Activated CD4-positive, alpha-beta T cell treated with anti-CD3 and anti-CD28 coated beads, Interleukin-2, amount 50 U/mL, for 4 hours (primary cell): ENCODE measurements around the gene EBP.

Experiments
- DNase-seq, 2 experiments: peaks; one replicate each; pipeline ENCODE4 v3.0.0-alpha.2; 2020

EBP gene

GRCh38 chrX:48521353-48522243 is at the start of gene EBP:
TSS of gene EBP (plus strand) at chrX:48521808. CDS start at chrX:48523772, 1,964 bp downstream.
- DNase-seq = peak; percentile 94

GRCh38 chrX:48472225-48472624 is 49.4 kb upstream of the EBP start:
- no peak for DNase-seq

DNA sequence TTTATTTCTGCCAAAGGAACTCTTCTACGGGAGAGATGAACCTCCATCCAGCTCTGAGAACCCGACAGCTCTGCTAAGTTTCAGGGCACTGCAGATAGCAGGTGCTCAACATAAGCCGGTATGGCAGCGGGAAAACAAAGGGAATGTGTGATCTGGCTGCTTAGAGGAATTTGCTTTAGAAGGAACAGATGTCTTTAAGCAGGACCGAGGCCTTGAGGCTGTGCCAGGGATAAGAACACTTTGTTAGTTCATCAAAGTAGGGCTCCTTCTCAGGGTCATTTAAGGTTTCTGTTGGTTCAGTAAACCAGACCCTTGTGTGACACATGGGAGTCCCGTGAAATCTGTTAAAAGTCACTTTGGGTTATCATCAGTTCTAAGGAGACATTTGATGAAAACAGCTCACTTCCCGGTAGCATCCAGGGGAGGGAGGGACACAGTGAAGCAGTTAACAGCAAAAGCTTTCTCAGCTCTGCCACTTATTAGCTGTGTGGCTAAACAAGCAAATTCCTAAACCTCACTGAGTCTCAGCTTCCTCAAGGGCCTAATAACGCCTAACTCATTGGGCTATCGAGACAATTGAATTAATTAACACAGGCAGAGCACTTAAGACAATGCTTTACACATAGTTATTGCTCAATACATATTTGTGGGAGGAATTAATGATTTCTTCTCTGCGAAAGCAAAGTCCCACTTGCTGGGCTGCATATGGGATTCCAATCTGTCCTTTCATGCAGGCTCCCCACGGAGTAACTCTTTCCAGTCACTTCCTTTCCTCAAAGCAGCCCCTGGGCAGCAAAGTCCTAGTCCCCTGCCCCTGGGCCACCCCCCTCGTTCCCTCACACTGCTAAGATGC is 48.5 kb upstream of the EBP start:
- no peak for DNase-seq

- DNase-seq = no peak
Observed at GRCh38 chrX:48473704-48473990, 48.0 kb upstream of the EBP start.

GRCh38 chrX:48474127-48474526 is 47.5 kb upstream of the EBP start:
- no peak for DNase-seq

DNA sequence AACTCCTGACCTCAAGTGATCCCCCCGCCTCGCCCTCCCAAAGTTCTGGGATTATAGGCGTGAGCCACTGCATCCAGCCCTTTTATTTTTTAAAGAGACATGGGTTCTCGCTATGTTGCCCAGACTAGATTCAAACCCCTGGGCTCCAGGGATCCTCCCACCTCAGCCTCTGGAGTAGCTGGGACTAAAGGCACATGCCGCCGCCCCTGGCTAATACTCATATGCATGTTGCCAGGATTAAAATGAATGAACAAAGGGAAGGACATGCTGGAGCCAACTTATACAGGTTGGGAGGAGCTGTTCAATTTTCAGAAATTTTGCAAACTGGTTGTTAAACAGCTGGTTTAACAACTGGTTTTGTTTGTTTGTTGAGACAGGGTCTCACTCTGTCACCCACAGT is 47.0 kb upstream of the EBP start:
- DNase-seq = no peak

- no peak for DNase-seq
Observed at GRCh38 chrX:48475296-48475695, 46.3 kb upstream of the EBP start.

DNA sequence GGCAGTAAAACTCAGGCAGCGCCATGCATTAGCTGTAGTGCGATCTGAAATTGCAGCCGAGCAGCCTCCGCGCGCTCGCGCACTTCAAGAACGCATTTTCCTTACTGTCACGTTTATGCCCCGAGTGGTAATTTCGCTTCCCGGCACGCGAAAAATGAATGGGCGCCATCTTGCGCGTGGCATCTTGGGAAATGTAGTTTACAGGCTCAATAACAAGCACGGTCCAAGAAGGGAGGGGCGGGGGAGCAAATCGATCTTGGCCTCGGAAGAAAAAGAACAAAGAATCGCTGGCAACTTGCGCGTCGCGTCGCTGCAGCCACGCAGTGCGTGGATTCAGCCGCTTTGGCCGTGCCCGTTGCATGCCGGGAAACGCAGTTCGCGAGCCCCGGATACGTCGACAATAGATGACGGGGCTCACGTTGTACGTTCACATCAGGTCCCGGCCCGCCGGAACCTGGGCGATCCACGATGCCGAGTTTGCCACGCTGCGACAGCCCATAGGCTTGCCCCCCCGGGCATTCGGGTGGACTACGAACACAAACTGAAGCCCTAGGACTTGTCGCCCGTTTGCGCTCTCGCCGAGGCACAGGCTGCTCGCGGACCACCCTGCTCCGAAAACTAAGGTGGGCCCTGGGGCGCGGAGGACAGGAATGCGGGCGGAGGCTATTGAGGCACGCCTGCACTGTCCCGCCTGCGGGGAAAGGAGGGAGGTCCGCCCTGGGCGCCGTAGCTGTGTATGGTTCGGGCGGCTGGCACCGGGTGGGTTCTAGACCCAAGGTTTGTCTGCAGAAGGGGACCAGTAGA is 45.6 kb upstream of the EBP start, which contains the start of gene FTSJ1:
Gene FTSJ1 (plus strand): TSS at position 426 of the 804 bp plus-strand sequence. CDS start 1,849 bp downstream, outside the sequence.
- DNase-seq = peak; percentile 85 to 87

DNA sequence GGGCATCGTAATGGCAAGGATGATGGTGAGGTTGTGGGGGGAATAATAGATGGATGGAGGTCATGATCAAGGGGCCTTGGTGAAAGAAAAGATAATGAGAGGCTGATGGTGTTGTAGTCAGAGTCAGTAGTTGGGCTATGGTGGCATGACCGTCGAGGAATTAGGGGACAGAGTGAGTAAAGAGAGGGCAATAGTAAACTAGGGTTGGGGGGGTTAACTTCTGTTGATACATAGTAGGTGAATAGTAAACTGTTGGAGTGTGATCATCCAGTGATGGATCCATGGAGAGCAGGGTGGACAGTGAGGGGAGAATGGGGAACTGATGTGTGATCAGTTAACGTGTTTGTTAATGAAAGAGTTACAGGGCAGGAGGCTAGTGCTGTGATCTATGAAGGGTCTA is 44.7 kb upstream of the EBP start:
- no peak for DNase-seq

GRCh38 chrX:48477960-48478755 is 43.5 kb upstream of the EBP start:
- no peak for DNase-seq

- DNase-seq = no peak
Observed at GRCh38 chrX:48478806-48479205, 42.8 kb upstream of the EBP start.

DNA sequence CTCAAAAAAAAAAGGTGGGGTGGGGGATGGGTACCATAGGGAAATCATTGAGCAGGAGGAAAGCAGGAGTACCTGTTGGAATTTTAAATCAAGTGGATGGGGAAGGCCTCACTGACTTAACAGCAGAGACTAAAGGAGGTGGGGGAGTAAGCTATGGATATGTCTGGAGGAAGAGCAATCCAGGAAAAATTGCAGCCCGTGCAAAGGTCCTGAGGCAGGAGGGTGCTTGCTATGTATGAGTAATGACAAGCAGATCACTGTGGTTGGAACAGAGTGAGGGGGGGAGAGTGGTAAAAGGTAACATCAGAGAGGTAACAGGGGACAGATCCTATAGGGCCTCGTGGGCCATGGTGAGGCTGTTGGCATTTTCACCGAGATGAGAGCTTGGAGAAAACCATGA is 41.5 kb upstream of the EBP start:
- DNase-seq = no peak

DNA sequence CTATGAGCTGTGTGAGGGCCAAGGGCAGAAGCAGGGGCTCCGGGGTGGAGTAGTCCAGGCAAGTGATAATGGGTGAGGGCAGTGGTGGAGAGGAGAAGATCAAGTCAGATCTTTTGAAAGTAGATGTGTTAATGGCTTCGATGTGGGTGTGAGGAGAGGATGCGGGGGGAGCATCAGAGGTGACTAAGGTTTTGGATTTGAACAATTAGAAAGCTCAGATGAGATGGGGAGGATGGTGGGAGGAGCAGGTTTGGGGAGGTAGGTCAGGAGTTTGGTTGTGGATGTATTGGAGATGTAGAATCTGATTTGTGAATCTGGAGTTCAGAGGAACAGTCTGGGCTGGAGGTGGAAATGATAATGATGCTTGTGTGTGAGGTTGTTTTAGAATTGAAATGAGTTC is 41.0 kb upstream of the EBP start:
- DNase-seq = no peak

DNA sequence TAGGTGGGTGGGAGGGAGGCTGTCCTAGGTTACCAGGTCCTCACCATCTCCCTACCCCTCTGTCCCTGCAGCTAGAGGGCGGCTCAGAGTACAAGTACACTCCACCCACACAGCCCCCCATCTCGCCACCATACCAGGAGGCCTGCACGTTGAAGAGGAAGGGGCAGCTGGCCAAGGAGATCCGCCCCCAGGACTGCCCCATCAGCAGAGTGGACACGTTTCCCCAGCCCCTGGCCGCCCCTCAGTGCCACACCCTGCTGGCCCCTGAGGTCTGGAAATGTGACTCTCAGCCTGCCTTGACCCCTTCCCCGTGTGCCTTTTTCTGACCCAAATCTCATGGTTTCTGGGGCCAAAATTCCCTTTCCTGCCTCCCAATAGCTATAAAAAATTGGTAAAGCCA is 39.1 kb upstream of the EBP start:
- no peak for DNase-seq

DNA sequence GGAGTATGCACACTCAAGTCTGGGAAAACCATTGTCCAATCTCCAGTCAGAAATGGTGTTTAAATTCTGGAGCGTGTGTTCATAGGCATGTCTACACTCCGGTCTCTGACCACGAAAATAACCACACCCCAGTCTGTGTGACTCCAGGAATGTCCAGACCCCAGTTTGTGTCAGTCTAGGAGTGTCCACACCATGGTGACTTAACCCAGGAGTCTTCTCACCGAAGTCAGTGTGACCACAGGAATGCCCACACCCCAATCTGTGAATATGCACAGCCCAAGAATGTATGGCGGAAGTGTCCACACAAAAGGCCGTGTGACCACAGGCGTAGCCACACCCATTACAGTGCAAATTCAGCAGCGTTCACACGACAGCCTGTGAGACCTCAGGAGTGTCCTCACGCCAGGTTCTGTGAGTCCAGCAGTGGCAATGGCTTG is 34.2 kb upstream of the EBP start:
- no peak for DNase-seq

GRCh38 chrX:48488034-48488433 is 33.6 kb upstream of the EBP start:
- no peak for DNase-seq

DNA sequence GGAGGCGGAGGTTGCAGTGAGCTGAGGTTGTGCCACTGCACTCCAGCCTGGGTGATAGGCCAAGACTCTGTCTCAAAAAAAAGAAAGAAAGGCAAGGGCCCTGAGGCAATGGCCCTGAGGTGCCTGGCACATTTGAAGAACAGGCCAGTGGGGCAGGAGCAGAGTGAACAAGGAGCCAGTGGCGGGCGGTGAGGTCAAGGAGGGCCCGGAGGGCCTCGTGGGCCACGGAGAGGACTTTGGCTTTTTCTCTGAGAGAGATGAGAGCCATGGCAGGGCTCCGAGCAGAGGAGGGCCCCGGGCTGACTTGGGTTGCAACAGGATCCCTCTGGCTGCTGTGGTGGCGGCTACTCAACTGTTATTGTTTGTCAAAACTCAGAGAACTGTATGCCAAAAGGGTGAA is 32.3 kb upstream of the EBP start:
- no peak for DNase-seq

DNA sequence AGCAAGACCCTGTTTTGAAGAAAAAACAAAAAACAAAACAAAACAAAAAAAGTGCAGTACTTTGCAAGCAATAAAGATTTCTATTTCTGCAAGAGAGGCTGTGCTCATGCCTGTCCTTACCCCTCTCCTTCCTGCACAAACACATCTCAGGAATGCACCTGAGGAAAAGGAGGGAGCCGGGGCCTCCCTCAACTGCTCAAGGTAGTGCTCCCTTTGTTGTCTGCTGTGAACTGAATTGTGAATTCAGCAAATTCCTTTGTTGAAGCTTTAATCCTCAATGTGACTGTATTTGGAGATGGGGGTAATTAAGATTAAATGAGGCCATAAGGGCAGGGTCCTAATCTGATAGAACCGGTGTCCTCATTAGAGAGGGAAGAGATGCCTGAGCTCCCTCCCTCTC is 31.7 kb upstream of the EBP start:
- no peak for DNase-seq

DNA sequence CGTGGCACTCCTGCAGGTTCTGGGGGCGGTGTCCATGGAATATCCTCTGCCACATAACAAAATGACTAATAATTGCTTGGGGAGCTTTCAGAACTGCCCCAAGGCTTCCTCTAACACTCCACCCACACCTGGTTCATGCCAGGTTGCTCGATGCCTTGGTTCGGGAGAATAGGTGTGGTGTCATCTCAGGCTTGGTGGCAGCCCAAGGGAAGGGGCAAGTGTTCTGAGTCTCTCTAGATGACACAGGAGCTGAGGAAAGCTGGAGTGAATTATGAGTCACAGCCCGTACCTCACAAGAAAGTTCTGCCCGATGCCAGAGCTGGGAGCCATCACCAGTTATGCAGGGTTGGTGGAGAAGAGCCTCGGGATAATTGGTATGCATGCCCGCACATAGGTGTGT is 30.9 kb upstream of the EBP start:
- no peak for DNase-seq

DNA sequence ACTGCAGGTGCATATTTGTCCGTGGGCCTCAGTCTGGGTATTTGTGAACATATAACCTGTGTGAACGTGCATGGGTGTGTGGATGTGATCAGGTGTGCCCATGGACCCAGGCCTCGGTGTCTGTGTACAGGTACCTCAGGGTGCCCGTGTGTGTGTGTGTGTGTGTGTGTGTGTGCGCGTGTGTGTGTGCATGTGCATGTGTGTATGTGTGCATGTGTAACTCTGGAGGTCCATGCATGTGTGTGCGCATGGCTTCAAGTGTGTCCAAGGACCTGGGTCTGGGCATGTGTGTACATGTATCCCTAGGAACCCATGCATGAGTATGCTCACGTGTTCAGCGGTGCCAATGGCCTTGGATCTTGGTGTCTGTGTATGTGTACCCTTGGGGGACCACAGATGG is 29.8 kb upstream of the EBP start:
- DNase-seq = no peak

- DNase-seq = no peak
Observed at GRCh38 chrX:48492293-48492910, 29.2 kb upstream of the EBP start.

- DNase-seq = no peak
Observed at GRCh38 chrX:48493890-48494364, 27.7 kb upstream of the EBP start.
